HUES64 (cell line): Measurements from ENCODE around the gene GMDS.

ENCODE experiments used
- H3K27ac ChIP-seq: 2 replicates; pipeline ENCODE4 v1.7.0; 2013; ENCODE audit warnings: low read depth, low read length, inconsistent platforms
- H3K27me3 ChIP-seq: 2 replicates; pipeline ENCODE4 v1.6.1; 2013; ENCODE audit warnings: mild to moderate bottlenecking, low read length; ENCODE audit not compliant: insufficient read depth
- H3K36me3 ChIP-seq: 2 replicates; pipeline ENCODE4 v1.6.1; 2013; ENCODE audit warnings: mild to moderate bottlenecking, low read length; ENCODE audit not compliant: insufficient read depth
- H3K4me1 ChIP-seq: 2 replicates; pipeline ENCODE4 v1.6.1; 2013; ENCODE audit warnings: mild to moderate bottlenecking, low read length, moderate library complexity; ENCODE audit not compliant: insufficient read depth
- H3K4me3 ChIP-seq: 2 replicates; pipeline ENCODE4 v1.5.1; 2013; ENCODE audit warnings: mild to moderate bottlenecking, low read length, moderate library complexity
- H3K9ac ChIP-seq: 2 replicates; pipeline ENCODE4 v1.6.1; 2013; ENCODE audit warnings: mild to moderate bottlenecking, low read depth, low read length
- H3K9me3 ChIP-seq: 2 replicates; pipeline ENCODE4 v1.6.1; 2013; ENCODE audit warnings: low read depth, low read length; ENCODE audit not compliant: insufficient read depth
- WGBS: fragments of 150-250, 120-280 bp; methylation state at CpG from one replicate; pipeline ENCODE4 v1.1.7; 2013; ENCODE audit warnings: missing lambda C conversion rate; 5-methylcytosine and 5-hydroxymethylcytosine counted together

GMDS gene

GRCh38 chr6:1832844-1833787 is 412.3 kb downstream of the GMDS start:
- H3K27ac ChIP-seq, result no peak overlapping the region
- H3K9ac ChIP-seq, result no peak overlapping the region
- peaks cover 3% of the 10 kb centered on the region; the same call in 1 of the 2 replicates for H3K9me3 ChIP-seq
- 94% methylated on average over 16 of the region's 16 CpGs for WGBS
- no peaks in the 10 kb centered on the region for H3K27me3 ChIP-seq
- no peaks in the 10 kb centered on the region for H3K36me3 ChIP-seq
- H3K4me1 ChIP-seq, result peaks cover 42% of the 10 kb centered on the region
- no peak overlapping the region for H3K4me3 ChIP-seq

DNA sequence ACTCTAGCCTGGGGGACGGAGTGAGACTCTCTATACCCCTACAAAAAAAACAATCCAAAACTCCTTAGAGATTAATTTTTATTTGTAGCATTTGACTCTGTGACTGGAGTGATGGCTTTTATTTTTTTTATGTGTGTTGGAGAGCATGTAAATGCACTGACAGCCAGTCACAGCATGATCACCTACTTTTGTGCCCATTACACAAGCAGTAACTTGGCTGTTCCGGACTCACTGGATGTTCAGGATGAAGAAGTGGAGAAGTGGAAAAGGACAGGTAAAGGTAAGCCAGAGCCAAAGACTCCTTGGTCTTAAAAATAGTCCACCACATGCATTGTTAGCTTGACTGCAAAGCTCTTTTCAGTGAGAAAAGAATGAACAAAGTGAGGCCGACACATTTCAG is 413.0 kb downstream of the GMDS start:
- Histone ChIP-seq H3K36me3 (no peaks in the 10 kb centered on the region), H3K9ac (no peak overlapping the region), H3K4me3 (no peak overlapping the region), H3K4me1 (peaks cover 34% of the 10 kb centered on the region), H3K27me3 (no peaks in the 10 kb centered on the region), H3K9me3 (peaks cover 3% of the 10 kb centered on the region; the same call in 1 of the 2 replicates), H3K27ac (no peak overlapping the region)
- 94% methylated on average over 2 of the region's 3 CpGs for WGBS

- Histone ChIP-seq H3K4me1 (peaks cover 6% of the 10 kb centered on the region; the same call in 1 of the 2 replicates), H3K27me3 (no peaks in the 10 kb centered on the region), H3K9ac (no peak overlapping the region), H3K27ac (no peak overlapping the region), H3K36me3 (no peaks in the 10 kb centered on the region), H3K4me3 (no peak overlapping the region), H3K9me3 (peaks cover 3% of the 10 kb centered on the region; the same call in 1 of the 2 replicates)
- 93% methylated on average over 1 of the region's 1 CpG for WGBS
Measured at GRCh38 chr6:1827984-1828793, 417.2 kb downstream of the GMDS start.

- Histone ChIP-seq H3K9me3 (peaks cover 3% of the 10 kb centered on the region; the same call in 1 of the 2 replicates), H3K36me3 (no peaks in the 10 kb centered on the region), H3K27me3 (no peaks in the 10 kb centered on the region), H3K4me3 (no peak overlapping the region), H3K27ac (no peak overlapping the region), H3K9ac (no peak overlapping the region), H3K4me1 (peaks cover 9% of the 10 kb centered on the region)
- WGBS, result 72% methylated on average over 4 of the region's 5 CpGs
Measured at GRCh38 chr6:1825926-1826325, 419.5 kb downstream of the GMDS start.

GRCh38 chr6:1825277-1825676 is 420.1 kb downstream of the GMDS start:
- no peak overlapping the region for H3K4me3 ChIP-seq
- no peaks in the 10 kb centered on the region for H3K27me3 ChIP-seq
- H3K36me3 ChIP-seq, result no peaks in the 10 kb centered on the region
- peaks cover 9% of the 10 kb centered on the region for H3K4me1 ChIP-seq
- peaks cover 3% of the 10 kb centered on the region; the same call in 1 of the 2 replicates for H3K9me3 ChIP-seq
- H3K27ac ChIP-seq, result no peak overlapping the region
- 94% methylated on average over 1 of the region's 1 CpG for WGBS
- H3K9ac ChIP-seq, result no peak overlapping the region

DNA sequence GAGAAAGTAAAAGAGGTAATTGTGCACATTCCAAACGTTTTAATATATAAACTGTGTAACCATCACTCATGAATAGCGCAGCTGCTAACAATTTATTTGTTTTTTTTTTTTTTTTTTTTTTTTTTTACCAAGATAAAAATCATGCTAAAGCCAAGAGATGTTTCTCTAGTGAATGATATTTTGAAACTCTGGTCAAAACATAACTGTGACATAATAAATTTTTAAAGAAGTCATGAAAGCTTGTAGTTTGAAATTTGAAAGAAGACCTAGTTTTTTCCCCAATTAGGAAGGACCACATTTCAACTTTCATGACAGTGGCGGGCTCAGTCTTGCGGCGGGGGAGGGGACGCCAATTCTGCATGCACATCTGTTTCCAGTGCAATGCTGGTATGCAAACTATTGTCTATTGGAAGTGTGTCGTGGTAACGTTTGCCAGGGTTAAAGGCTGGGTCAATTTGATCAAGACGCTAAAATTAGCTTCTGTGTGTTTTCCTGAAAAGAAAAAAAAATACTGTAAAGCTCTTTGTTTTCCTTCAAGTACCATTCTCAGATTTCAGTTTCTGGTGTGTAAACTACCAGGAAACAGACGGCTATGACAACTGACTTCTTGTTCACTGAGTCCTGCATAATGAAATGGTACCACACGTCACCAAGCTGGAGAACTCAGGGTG is 423.8 kb downstream of the GMDS start:
- Histone ChIP-seq H3K36me3 (no peaks in the 10 kb centered on the region), H3K9me3 (no peaks in the 10 kb centered on the region), H3K4me1 (peaks cover 9% of the 10 kb centered on the region), H3K9ac (no peak overlapping the region), H3K27ac (no peak overlapping the region), H3K4me3 (no peak overlapping the region), H3K27me3 (no peaks in the 10 kb centered on the region)
- 78% methylated on average over 9 of the region's 11 CpGs for WGBS

DNA sequence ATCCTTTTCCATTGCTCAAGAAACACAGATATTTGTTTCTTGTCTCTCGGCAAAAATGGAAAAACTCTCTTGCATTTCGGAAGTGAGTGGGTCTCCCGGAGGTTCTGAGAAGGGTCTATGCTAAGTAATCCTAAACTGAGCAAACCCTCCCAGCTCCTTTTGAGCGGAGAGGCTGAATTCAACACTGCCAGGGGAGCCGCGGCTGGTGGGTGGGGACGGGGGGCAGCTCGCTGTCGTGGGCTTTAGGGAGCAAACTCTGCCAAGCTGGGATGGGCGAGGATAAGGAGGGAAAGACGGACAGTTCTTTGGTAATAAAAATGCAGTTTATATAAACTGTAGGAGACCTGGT is 424.3 kb downstream of the GMDS start:
- Histone ChIP-seq H3K9ac (no peak overlapping the region), H3K27me3 (no peaks in the 10 kb centered on the region), H3K27ac (no peak overlapping the region), H3K9me3 (no peaks in the 10 kb centered on the region), H3K4me1 (peaks cover 9% of the 10 kb centered on the region), H3K36me3 (no peaks in the 10 kb centered on the region), H3K4me3 (no peak overlapping the region)
- WGBS, result 91% methylated on average over 11 of the region's 11 CpGs

GRCh38 chr6:1820714-1821113 is 424.7 kb downstream of the GMDS start:
- Histone ChIP-seq H3K9me3 (no peaks in the 10 kb centered on the region), H3K4me1 (peaks cover 9% of the 10 kb centered on the region), H3K27me3 (no peaks in the 10 kb centered on the region), H3K4me3 (no peak overlapping the region), H3K36me3 (no peaks in the 10 kb centered on the region), H3K27ac (no peak overlapping the region), H3K9ac (no peak overlapping the region)
- 88% methylated on average over 1 of the region's 1 CpG for WGBS

- Histone ChIP-seq H3K36me3 (no peaks in the 10 kb centered on the region), H3K4me1 (peaks cover 9% of the 10 kb centered on the region), H3K9me3 (no peaks in the 10 kb centered on the region), H3K9ac (no peak overlapping the region), H3K27me3 (no peaks in the 10 kb centered on the region), H3K4me3 (no peak overlapping the region), H3K27ac (no peak overlapping the region)
- no CpG with 5 or more reads among the region's 1 CpG for WGBS
Measured at GRCh38 chr6:1820165-1820564, 425.2 kb downstream of the GMDS start.

DNA sequence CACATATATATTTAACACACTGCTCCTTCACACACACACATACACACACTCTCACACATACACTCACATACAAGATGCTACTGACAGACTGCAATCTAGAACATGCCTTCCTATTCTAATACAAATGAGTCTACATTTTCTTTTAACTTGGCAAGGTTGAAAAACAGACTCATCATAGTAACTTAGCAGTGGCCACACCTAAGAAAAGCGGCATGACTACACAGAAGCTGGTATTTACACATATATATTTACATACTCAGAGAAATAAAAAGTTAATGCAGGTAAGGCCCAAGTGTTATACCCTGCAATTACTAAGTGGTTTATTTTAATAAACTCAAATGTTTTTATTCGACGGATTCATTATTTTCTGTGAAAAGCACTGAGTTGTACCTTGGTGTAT is 426.4 kb downstream of the GMDS start:
- no peaks in the 10 kb centered on the region for H3K9me3 ChIP-seq
- no peak overlapping the region for H3K27ac ChIP-seq
- H3K9ac ChIP-seq, result no peak overlapping the region
- no peak overlapping the region for H3K4me3 ChIP-seq
- WGBS, result 100% methylated on average over 3 of the region's 3 CpGs
- H3K4me1 ChIP-seq, result peaks cover 9% of the 10 kb centered on the region
- no peaks in the 10 kb centered on the region for H3K27me3 ChIP-seq
- no peaks in the 10 kb centered on the region for H3K36me3 ChIP-seq
